ACC112 (cell line): ENCODE measurements around the gene LRRC25.
"Not testable (repeated sequence)": the region's sequence is repeated elsewhere in the genome, so short reads cannot be mapped to it uniquely, and the experiment has no call there.

Source experiments
- H2AFZ ChIP-seq: fragments of 200-600 bp; sonication (generic); one replicate; pipeline ENCODE4 v1.6.0; 2017; ENCODE audit warnings: antibody characterized with exemption, low read length; ENCODE audit not compliant: unreplicated experiment
- H3K27ac ChIP-seq: fragments of 200-600 bp; sonication (generic); 2 replicates; pipeline ENCODE4 v1.5.1; 2014; ENCODE audit warnings: low read depth, mild to moderate bottlenecking, antibody characterized with exemption, low read length, moderate library complexity
- H3K27me3 ChIP-seq: fragments of 200-600 bp; sonication (generic); 2 replicates; pipeline ENCODE4 v1.6.1; 2014; ENCODE audit warnings: mild to moderate bottlenecking, antibody characterized with exemption, low read length, moderate library complexity, mixed read lengths; ENCODE audit not compliant: insufficient read depth
- H3K36me3 ChIP-seq: fragments of 200-600 bp; sonication (generic); 2 replicates; pipeline ENCODE4 v1.6.1; 2016; ENCODE audit warnings: mild to moderate bottlenecking, antibody characterized with exemption, low read length, moderate library complexity, mixed read lengths; ENCODE audit not compliant: insufficient read depth
- H3K4me1 ChIP-seq: fragments of 200-600 bp; sonication (generic); one replicate; pipeline ENCODE4 v1.6.1; 2016; ENCODE audit warnings: low read length, mixed read lengths; ENCODE audit not compliant: insufficient read depth, unreplicated experiment, control insufficient read depth
- H3K4me3 ChIP-seq: fragments of 200-600 bp; sonication (generic); 2 replicates; pipeline ENCODE4 v1.5.1; 2014; ENCODE audit warnings: mild to moderate bottlenecking, low read depth, low read length
- H3K79me2 ChIP-seq: fragments of 200-600 bp; sonication (generic); one replicate; pipeline ENCODE4 v1.6.0; 2016; ENCODE audit warnings: low read length; ENCODE audit not compliant: control insufficient read depth, unreplicated experiment, insufficient read depth

Gene LRRC25

GRCh38 chr19:18385675-18386542 is 11.5 kb downstream of the LRRC25 start, which contains the start of gene GDF15:
TSS of gene GDF15 (plus strand) at chr19:18386158. CDS start at chr19:18386190, 32 bp downstream.
- H3K27me3 ChIP-seq, result no peaks in the 10 kb centered on the region
- peaks cover 2% of the 10 kb centered on the region for H3K79me2 ChIP-seq
- no peak within 1 kb of the TSS for H3K27ac ChIP-seq
- no peaks in the 10 kb centered on the region for H3K4me1 ChIP-seq
- H3K36me3 ChIP-seq, result no peaks in the 10 kb centered on the region
- H3K4me3 ChIP-seq, result peak within 1 kb of the TSS; percentile 72
- H2AFZ ChIP-seq, result peak within 1 kb of the TSS; percentile 11

GRCh38 chr19:18385359-18385674 is 12.1 kb downstream of the LRRC25 start:
- Histone ChIP-seq H3K4me3 (no peak overlapping the region), H3K27ac (no peak overlapping the region), H2AFZ (no peak overlapping the region), H3K79me2 (peaks cover 2% of the 10 kb centered on the region), H3K36me3 (no peaks in the 10 kb centered on the region), H3K27me3 (no peaks in the 10 kb centered on the region), H3K4me1 (peaks cover 2% of the 10 kb centered on the region)

DNA sequence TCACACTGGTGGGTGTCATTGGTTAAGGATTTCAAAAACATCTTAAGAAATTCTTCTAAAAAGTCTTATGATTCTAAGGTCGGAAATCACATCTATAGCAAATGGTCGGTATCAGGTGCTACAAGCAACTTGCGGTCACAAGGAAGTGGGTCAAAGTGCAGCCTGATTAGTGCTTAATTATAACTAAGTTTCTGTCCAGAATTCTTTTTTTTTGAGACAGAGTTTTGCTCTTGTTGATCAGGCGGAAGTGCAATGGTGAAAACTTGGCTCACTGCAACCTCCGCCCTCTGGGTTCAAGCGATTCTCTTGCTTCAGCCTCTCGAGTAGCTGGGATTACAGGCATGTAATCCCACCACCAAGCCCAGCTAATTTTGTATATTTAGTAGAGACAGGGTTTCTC is 12.6 kb downstream of the LRRC25 start:
- Histone ChIP-seq H3K79me2 (peaks cover 2% of the 10 kb centered on the region), H3K4me1 (peaks cover 5% of the 10 kb centered on the region), H3K36me3 (no peaks in the 10 kb centered on the region), H3K27ac (no peak overlapping the region), H3K4me3 (no peak overlapping the region), H2AFZ (no peak overlapping the region), H3K27me3 (no peaks in the 10 kb centered on the region)

- H3K4me1 ChIP-seq, H2AFZ ChIP-seq, H3K79me2 ChIP-seq, H3K4me3 ChIP-seq, H3K36me3 ChIP-seq, H3K27ac ChIP-seq, H3K27me3 ChIP-seq: not testable (repeated sequence)
Measured at GRCh38 chr19:18383622-18384021, 13.8 kb downstream of the LRRC25 start.

- H3K36me3 ChIP-seq, result no peaks in the 10 kb centered on the region
- no peak overlapping the region for H2AFZ ChIP-seq
- H3K4me1 ChIP-seq, result peaks cover 11% of the 10 kb centered on the region
- H3K79me2 ChIP-seq, result no peaks in the 10 kb centered on the region
- H3K27me3 ChIP-seq, result no peaks in the 10 kb centered on the region
- no peak overlapping the region for H3K27ac ChIP-seq
- no peak overlapping the region for H3K4me3 ChIP-seq
Measured at GRCh38 chr19:18380843-18381242, 16.6 kb downstream of the LRRC25 start.

DNA sequence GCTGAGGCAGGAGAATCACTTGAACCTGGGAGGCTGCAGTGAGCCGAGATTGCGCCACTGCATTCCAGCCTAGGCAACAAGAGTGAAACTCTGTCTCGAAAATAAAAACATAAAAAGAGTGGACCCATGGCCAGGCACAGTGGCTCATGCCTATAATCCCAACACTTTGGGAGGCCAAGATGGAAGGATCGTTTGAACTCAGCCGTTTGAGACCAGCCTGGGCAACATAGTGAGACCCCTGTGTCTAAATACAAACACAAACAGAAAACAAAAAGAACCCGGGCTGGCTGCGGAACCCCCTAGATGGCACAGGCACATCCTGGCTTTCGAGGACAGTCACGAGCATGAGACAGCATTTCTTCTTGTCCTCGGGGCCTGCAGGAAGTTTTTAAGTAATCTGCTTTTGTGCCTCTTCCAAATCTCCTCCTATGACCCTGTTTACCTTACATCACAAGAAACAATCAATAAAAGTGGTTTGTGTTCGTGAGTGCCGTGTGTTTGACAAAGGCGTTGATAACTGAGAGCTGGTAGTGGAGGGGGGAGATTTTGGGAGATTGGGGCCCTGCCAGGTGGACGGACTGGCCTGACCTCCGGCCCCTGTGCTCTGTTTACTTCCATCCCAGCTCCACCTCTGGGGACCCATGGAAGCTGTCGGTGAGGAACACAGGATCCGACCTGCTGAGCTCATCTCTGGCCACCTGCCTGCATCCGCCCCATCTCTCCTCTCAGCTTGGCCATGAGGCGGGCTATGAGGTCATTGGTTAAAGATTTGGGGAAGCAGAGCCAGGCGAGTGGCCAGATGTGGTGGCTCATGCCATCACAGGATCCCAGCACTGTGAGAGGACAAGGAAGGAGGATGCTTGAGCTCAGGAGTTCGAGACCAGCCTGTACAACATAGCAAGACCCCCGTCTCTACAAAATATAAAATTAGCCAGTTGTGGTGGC is 17.3 kb downstream of the LRRC25 start:
- Histone ChIP-seq H2AFZ (no peak overlapping the region), H3K36me3 (no peaks in the 10 kb centered on the region), H3K4me3 (no peak overlapping the region), H3K27me3 (no peaks in the 10 kb centered on the region), H3K4me1 (peaks cover 11% of the 10 kb centered on the region), H3K27ac (no peak overlapping the region), H3K79me2 (no peaks in the 10 kb centered on the region)

GRCh38 chr19:18377026-18377425 is 20.4 kb downstream of the LRRC25 start:
- Histone ChIP-seq H3K4me3 (no peak overlapping the region), H3K27me3 (no peaks in the 10 kb centered on the region), H3K27ac (no peak overlapping the region), H3K4me1 (peaks cover 27% of the 10 kb centered on the region), H2AFZ (no peak overlapping the region), H3K79me2 (no peaks in the 10 kb centered on the region), H3K36me3 (no peaks in the 10 kb centered on the region)

- H3K27me3 ChIP-seq, result no peaks in the 10 kb centered on the region
- H2AFZ ChIP-seq, result peak overlapping the region; percentile 59
- H3K4me1 ChIP-seq, result peaks cover 22% of the 10 kb centered on the region
- H3K36me3 ChIP-seq, result no peaks in the 10 kb centered on the region
- no peaks in the 10 kb centered on the region for H3K79me2 ChIP-seq
- no peak overlapping the region for H3K4me3 ChIP-seq
- H3K27ac ChIP-seq, result peak overlapping the region; percentile 87
Measured at GRCh38 chr19:18373892-18374629, 23.4 kb downstream of the LRRC25 start.

DNA sequence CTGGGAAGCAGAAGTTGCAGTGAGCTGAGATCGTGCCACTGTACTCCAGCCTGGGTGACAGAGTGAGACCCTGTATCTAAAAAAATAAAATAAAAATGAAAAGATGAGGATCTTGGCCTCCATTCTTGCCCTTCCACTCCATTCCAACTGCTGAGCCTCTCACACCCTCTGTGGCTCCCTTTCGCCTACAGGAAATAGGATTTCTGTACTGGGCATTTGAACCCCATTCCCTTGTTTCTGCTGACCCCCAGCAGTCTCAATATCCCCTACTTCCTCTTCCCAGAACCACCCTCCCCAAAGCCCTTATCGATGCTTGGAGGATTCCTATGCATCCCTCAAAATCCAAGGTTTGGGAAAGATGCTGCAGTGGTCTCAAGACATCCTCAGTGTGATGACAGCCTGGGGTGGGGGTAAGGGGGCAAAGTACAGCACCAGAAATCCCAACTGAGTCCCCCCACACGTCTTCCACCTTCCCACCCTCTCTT is 24.0 kb downstream of the LRRC25 start:
- H3K4me1 ChIP-seq, result peaks cover 22% of the 10 kb centered on the region
- peak overlapping the region; percentile 87 for H3K27ac ChIP-seq
- no peaks in the 10 kb centered on the region for H3K36me3 ChIP-seq
- no peak overlapping the region for H3K4me3 ChIP-seq
- no peaks in the 10 kb centered on the region for H3K79me2 ChIP-seq
- no peaks in the 10 kb centered on the region for H3K27me3 ChIP-seq
- H2AFZ ChIP-seq, result no peak overlapping the region

DNA sequence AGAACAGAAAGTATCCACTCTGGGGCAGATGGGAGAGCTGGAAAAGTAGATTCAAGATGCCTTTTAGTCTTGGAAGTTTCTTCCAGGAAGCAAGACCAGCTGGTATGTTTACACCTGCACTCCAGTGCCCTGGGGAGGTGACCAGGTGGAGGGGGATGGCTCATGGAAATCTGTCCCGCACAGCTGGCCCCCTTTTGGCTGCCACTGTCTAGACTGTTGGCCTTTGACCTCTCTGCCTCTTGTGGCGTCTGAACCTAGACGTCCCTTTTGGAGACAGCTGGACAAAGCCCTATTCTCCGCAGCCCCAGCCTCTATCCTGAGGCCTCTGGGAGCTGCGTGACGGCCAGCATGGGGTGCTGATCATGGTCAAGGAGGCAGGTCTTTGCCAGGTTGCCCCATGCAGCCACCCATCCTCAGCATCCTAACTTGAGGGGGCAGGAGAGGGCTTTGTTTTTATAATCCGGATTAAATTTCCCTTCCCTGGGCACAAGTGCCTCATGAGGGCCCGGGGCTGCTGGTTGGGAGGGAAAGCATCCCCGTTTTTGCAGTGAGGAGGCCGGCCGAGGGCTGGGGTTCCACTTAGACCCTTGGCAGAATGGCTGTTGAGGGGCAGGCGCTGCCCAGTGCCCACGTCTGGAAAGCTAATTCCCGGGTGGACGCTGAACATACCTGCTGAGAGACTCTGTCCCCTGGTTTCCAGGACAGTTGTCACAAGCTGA is 28.8 kb downstream of the LRRC25 start:
- H3K36me3 ChIP-seq, result no peaks in the 10 kb centered on the region
- H2AFZ ChIP-seq, result no peak overlapping the region
- no peak overlapping the region for H3K4me3 ChIP-seq
- H3K79me2 ChIP-seq, result no peaks in the 10 kb centered on the region
- peaks cover 20% of the 10 kb centered on the region for H3K4me1 ChIP-seq
- no peaks in the 10 kb centered on the region for H3K27me3 ChIP-seq
- no peak overlapping the region for H3K27ac ChIP-seq
